Upper lobe of left lung (tissue), 6 donors: ENCODE measurements around the gene AJAP1. TPM values are rescaled to one million over a fixed set of nuclear protein-coding genes. Genes with fewer than 3 reads are reported as not detected.

Experiments
- ATAC-seq, 2 donors: fragments of 200-7000 bp; cut with Tn5 transposase; one replicate each; pipeline ENCODE4 v1.9.1; 2022; ENCODE audit warnings: mild to moderate bottlenecking in 2 of 2, moderate library complexity in 2 of 2; ENCODE audit not compliant: low FRiP score in 2 of 2
- DNase-seq, 2 donors: peaks; one replicate each; pipeline ENCODE4 v3.0.0-alpha.2; 2019 to 2020
- H3K27ac ChIP-seq, 4 donors: fragments of 200-600 bp; sonication (generic); one replicate each; pipeline ENCODE4 v1.5.1; 2016 to 2019
- H3K27me3 ChIP-seq, 4 donors: fragments of 200-600 bp; sonication (generic); one replicate each; pipeline ENCODE4 v1.5.1; 2017 to 2019
- H3K36me3 ChIP-seq, 4 donors: fragments of 200-600 bp; sonication (generic); one replicate each; pipeline ENCODE4 v1.5.1; 2016 to 2019
- H3K4me1 ChIP-seq, 4 donors: fragments of 200-600 bp; sonication (generic); one replicate each; pipeline ENCODE4 v1.5.1; 2018 to 2019
- H3K4me3 ChIP-seq, 4 donors: fragments of 200-600 bp; sonication (generic); one replicate each; pipeline ENCODE4 v1.5.1; 2017 to 2019; ENCODE audit warnings: mild to moderate bottlenecking in 2 of 4, moderate library complexity in 1 of 4
- H3K9me3 ChIP-seq, 4 donors: fragments of 200-600 bp; sonication (generic); one replicate each; pipeline ENCODE4 v1.5.1; 2018 to 2019
- EP300 ChIP-seq, 4 donors: sonication (generic); formaldehyde crosslinking; IDR thresholded peaks; one replicate each; pipeline ENCODE4 v1.5.1; 2017; ENCODE audit warnings: antibody characterized with exemption in 4 of 4, control low read depth in 2 of 4
- POLR2A ChIP-seq, 4 donors: fragments of 450-650 bp; IDR thresholded peaks; one replicate each; pipeline ENCODE4 v1.5.1; 2016 to 2017; ENCODE audit warnings: antibody characterized with exemption in 4 of 4, mild to moderate bottlenecking in 2 of 4
- POLR2AphosphoS5 ChIP-seq, 2 donors: sonication (generic); formaldehyde crosslinking; IDR thresholded peaks; one replicate each; pipeline ENCODE4 v1.5.1; 2017; ENCODE audit warnings: antibody characterized with exemption in 2 of 2
- WGBS, 2 donors: methylation state at CpG; one replicate each; pipeline ENCODE4 v1.1.5; 2017 to 2018; 5-methylcytosine and 5-hydroxymethylcytosine counted together
- total RNA-seq, 6 donors: library from RNA; depleted of rRNA in 4 of 6; stranded (reverse); fragments of >200 nt in 4 of 6; gene quantifications; one replicate each; pipeline versions ENCODE4 v1.1.0 to v1.2.1, GENCODE V29; 2016 to 2021
- TF ChIP-seq, protein P1 (sequence below), 6 experiments: fragments of 450-650 bp in 4 of 6; fragments of 200-600 bp in 2 of 6; sonication (generic) in 2 of 6; IDR thresholded peaks; one replicate each; pipeline ENCODE4 v1.5.1; 2016 to 2019; ENCODE audit warnings: antibody characterized with exemption in 6 of 6
- donor health status: DM: no; HTN: no; CAD: no; lungs with moderate emphysema.
- donor health status: DM: no; HTN: yes; CAD: no; lungs with severe emphysema.

AJAP1 gene
- total RNA-seq, 6 donors from 2014 or later: 0.54 to 4.6 (median 2.9) TPM

DNA sequence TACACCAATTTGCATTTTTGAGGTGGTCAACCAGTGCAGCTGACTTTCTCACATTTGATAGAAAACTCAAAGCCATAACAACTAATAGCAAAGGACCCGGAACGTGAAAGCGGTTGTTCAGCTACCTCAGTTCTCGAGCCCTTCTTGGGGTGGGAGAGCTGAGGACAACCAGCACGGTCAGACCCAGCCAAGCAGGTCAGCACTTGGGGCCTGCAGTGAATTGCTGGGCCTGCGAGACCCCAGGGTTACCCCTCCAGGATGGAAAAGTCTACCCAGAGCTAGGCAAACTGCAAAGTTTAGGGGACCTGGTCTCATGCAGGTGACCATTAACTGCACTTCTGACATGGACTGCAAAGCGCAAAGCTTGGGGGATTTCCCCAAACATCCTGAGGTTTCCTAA, 23.8 kb upstream of the AJAP1 start:
- no peak for ATAC-seq
- Histone ChIP-seq H3K27ac (no peak overlapping the region), H3K9me3 (no peaks in the 10 kb centered on the region), H3K27me3 (no peaks in the 10 kb centered on the region), H3K4me1 (no peaks in the 10 kb centered on the region), H3K4me3 (no peak overlapping the region), H3K36me3 (no peaks in the 10 kb centered on the region)
- no peak for DNase-seq
- no peak for TF ChIP-seq POLR2A (IDR thresholded peaks at IDR 0.05)
- TF ChIP-seq, protein P1, sequence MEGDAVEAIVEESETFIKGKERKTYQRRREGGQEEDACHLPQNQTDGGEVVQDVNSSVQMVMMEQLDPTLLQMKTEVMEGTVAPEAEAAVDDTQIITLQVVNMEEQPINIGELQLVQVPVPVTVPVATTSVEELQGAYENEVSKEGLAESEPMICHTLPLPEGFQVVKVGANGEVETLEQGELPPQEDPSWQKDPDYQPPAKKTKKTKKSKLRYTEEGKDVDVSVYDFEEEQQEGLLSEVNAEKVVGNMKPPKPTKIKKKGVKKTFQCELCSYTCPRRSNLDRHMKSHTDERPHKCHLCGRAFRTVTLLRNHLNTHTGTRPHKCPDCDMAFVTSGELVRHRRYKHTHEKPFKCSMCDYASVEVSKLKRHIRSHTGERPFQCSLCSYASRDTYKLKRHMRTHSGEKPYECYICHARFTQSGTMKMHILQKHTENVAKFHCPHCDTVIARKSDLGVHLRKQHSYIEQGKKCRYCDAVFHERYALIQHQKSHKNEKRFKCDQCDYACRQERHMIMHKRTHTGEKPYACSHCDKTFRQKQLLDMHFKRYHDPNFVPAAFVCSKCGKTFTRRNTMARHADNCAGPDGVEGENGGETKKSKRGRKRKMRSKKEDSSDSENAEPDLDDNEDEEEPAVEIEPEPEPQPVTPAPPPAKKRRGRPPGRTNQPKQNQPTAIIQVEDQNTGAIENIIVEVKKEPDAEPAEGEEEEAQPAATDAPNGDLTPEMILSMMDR (IDR thresholded peaks at IDR 0.05): no peak
- TF ChIP-seq POLR2AphosphoS5 (IDR thresholded peaks at IDR 0.05): no peak
- no peak for TF ChIP-seq EP300 (IDR thresholded peaks at IDR 0.05)
- WGBS, 2 donors: 75 to 94% methylated on average over 5 to 7 of the region's 7 CpGs

DNA sequence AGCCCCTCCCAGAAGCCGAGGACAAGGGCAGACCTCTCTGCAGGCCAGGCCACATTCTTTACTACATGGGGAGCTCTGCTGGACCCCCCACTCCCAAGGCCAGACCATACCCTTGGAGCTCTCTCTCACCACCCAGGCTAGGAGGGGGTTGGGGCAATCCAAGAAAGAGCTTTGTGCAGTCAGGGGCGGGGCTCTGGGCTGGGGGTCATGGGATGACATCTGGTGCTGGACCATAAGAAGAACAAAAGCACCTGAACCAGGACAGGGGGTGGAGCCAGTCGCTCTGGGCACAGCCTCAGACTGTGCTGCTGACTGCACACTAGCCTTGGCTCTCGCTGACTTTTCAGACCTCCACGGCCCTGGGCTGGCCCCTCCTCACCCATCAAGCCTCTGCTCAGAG, 23.1 kb upstream of the AJAP1 start:
- ATAC-seq (no peak), DNase-seq (no peak)
- Histone ChIP-seq H3K4me3 (no peak overlapping the region), H3K4me1 (no peaks in the 10 kb centered on the region), H3K27ac (no peak overlapping the region), H3K27me3 (no peaks in the 10 kb centered on the region), H3K9me3 (no peaks in the 10 kb centered on the region), H3K36me3 (no peaks in the 10 kb centered on the region)
- TF ChIP-seq, protein P1 (IDR thresholded peaks at IDR 0.05): no peak
- TF ChIP-seq EP300 (IDR thresholded peaks at IDR 0.05) (no peak), POLR2AphosphoS5 (IDR thresholded peaks at IDR 0.05) (no peak), POLR2A (IDR thresholded peaks at IDR 0.05) (no peak)
- 82 to 83% methylated on average over 2 to 5 of the region's 5 CpGs for WGBS, 2 donors

DNA sequence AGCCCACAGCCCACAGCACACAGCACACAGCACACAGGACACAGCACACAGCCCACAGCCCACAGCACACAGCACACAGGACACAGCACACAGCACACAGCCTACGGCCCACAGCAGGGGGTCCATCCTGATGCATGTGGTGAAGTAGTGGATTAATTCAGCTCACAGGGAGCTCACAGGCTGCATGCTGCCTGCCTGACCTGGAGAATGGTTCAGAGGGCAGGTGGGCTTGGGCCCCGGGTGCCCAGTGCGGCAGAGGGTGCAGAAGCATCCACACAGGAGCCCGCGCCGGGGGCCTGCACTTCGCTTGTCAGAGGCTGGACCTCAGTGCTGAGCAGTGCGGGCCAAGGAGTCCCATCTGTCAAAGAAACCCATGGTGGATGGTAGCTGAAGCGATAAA, 21.1 kb upstream of the AJAP1 start:
- DNase-seq (no peak), ATAC-seq (no peak)
- WGBS, 2 donors: 80 to 89% methylated on average over 8 of the region's 9 CpGs
- H3K4me1 ChIP-seq: no peaks in the 10 kb centered on the region
- no peaks in the 10 kb centered on the region for H3K27me3 ChIP-seq
- TF ChIP-seq EP300 (IDR thresholded peaks at IDR 0.05): no peak
- no peak for TF ChIP-seq POLR2AphosphoS5 (IDR thresholded peaks at IDR 0.05)
- TF ChIP-seq POLR2A (IDR thresholded peaks at IDR 0.05): no peak
- TF ChIP-seq, protein P1 (IDR thresholded peaks at IDR 0.05): no peak
- H3K9me3 ChIP-seq: no peaks in the 10 kb centered on the region
- no peak overlapping the region for H3K27ac ChIP-seq
- no peak overlapping the region for H3K4me3 ChIP-seq
- H3K36me3 ChIP-seq: no peaks in the 10 kb centered on the region

DNA sequence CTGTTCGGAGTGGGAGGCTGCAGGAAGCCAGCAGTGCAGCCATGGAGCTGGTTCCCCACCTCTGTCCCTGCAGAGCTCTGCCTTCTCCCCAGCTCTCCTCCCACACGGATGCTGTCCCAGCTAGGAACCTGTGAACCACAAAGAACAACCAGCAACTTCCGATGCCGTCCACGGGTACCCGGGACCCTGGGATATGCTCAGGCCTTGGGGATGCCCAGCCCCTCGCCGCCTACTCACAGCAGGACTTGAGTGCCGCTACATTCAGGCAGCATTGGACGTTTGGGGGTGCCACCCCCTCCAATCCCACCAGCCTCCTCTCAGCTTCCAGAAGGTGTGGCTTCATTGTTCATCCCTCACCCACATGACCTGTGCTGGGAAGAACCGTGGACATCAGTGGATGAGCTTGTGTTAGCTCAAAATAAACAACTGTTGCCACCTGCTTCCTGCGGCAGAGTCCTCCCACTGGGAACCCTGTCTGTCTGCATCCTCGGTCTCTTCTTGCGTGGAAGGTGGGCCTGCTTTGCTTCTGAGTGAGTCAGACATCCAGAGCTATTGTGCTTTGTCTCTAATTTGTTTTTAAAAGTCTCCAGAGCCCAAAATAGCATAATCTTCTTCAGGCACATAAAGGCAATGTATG, 20.1 kb upstream of the AJAP1 start:
- ATAC-seq: no peak
- DNase-seq: no peak
- Histone ChIP-seq H3K9me3 (no peaks in the 10 kb centered on the region), H3K36me3 (no peaks in the 10 kb centered on the region), H3K27ac (no peak overlapping the region), H3K27me3 (no peaks in the 10 kb centered on the region), H3K4me1 (no peaks in the 10 kb centered on the region), H3K4me3 (no peak overlapping the region)
- TF ChIP-seq EP300 (IDR thresholded peaks at IDR 0.05): no peak
- 63 to 82% methylated on average over 10 to 14 of the region's 14 CpGs for WGBS, 2 donors

DNA sequence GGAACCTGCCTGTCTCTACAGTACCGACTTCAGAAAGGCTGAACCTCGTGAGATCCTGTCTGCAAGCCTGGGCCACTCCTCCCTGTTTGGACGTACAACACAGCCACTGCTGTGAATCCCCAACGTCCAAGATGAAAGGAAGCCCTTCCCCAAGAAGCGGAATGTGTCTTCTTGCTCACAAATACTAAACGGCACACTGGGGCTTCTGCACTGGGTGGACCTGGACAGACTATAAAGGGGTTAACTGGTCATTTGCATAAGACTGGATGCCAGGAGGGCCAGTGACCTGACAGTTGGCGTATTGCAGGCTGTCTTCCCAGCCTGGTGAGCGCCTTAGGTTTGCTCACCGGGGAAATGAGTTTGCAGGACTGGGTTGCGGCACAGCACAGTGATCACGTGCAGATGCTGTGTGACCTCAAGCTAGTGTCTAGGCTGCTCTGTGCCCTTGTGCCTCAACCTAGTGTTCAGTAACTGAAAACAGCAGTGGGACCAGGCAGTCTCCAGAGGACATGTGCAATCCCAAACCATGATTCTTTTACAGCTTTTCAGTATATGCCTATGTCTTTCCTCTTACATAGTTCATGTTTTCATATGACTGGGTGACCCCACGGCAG, 19.5 kb upstream of the AJAP1 start:
- Histone ChIP-seq H3K9me3 (no peaks in the 10 kb centered on the region), H3K4me1 (no peaks in the 10 kb centered on the region)

More for the DNA sequence above, 19.5 kb upstream of the AJAP1 start:
- DNase-seq (no peak), ATAC-seq (no peak)
- no peaks in the 10 kb centered on the region for H3K36me3 ChIP-seq
- 71 to 72% methylated on average over 6 to 12 of the region's 12 CpGs for whole genome bisulfite sequencing, 2 donors
- no peak overlapping the region for H3K27ac ChIP-seq
- H3K27me3 ChIP-seq: no peaks in the 10 kb centered on the region
- no peak overlapping the region for H3K4me3 ChIP-seq
- TF ChIP-seq POLR2A (IDR thresholded peaks at IDR 0.05) (no peak), EP300 (IDR thresholded peaks at IDR 0.05) (no peak), POLR2AphosphoS5 (IDR thresholded peaks at IDR 0.05) (no peak)
- TF ChIP-seq, protein P1 (IDR thresholded peaks at IDR 0.05): no peak
